NCI-H69 (cell line): ENCODE data around the gene EPHA7.

Experiments used
- DNase-seq: peaks from one replicate; lab custom pipeline; 2025; lab: John Stamatoyannopoulos, UW

Gene EPHA7

GRCh38 chr6:93419304-93420162 lies at the start of gene EPHA7:
Gene EPHA7 (minus strand): TSS chr6:93419559. CDS start chr6:93419341, 218 bp downstream.
- DNase-seq, result peak; percentile 100

- peak; percentile 56 for DNase-seq
Observed at GRCh38 chr6:93468291-93468690, 48.9 kb upstream of the EPHA7 start.

DNA sequence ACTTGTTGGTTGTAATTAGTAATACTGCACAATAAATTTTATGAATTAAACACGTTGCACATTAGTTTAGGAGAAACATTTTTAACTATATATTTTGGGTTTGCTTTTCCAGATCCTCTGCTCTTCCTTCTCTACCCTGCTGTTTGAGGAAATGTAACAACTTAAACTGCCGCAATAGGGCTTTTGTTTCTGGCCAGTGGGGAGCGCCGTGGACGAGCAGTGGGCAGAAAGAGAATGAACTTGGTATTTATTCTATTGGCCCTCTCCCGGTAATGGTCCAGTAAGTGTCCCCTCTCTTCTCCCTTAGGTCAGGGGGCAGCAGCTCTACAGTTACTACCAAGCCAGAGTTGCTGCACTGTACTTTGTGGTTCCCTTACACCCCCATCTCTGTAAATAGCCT lies 35.2 kb upstream of the EPHA7 start:
- DNase-seq, result no peak

DNA sequence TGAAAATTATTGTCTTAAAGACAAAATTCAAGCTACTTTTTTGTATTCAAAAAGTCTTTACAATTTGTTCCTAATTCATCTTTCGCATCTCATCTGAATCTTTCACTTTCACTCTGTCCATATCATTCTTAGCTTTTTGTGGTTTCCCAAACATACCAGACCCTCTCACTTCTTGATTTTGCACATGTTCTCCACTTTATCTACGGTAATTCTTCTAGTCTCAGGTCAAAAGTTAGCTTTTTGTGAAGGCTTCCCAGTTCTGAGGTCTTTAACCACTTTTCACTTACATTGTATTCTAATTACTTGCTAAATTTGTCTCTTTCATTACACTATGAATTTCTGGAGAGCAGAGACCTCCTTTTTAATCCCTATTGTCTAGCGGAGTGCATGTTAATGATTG lies 34.6 kb upstream of the EPHA7 start:
- DNase-seq, result no peak

DNA sequence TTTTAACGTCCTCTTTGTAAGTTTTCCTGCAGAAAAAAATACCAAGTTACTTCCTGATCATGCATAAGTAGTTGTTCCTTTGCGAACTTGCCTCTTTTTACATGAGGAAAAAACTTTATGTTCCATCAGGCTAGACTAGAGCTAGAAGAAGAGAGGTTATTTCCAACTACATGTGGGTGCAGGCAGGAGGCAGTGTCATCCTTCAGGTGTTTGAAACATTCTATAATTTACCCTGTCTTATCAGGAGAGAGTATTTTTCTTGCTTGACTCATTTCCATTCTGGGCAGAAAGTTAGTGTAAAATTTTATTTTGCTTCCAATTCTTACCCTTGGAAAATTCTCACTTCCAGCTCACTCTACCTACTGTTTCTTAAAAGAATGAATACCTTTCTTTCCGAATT lies 28.5 kb upstream of the EPHA7 start:
- DNase-seq, result peak; percentile 49

DNA sequence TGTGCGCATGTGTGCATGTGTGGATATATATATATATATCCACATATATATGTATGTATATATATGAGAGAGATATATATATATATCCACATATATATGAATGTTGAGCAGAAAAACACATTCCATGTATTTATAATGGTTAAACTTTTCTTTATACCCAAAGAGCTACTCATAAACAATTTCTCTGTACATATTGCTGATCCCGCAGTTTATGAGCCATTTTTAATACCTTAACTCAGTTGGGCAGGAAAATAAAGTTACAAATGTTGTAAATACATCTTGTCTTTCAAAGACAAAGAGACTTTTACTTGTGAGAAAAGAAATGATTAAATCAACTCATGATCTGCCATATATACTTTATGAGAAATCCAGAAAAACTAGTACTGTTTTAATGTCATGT lies 18.1 kb upstream of the EPHA7 start:
- DNase-seq, result no peak

DNA sequence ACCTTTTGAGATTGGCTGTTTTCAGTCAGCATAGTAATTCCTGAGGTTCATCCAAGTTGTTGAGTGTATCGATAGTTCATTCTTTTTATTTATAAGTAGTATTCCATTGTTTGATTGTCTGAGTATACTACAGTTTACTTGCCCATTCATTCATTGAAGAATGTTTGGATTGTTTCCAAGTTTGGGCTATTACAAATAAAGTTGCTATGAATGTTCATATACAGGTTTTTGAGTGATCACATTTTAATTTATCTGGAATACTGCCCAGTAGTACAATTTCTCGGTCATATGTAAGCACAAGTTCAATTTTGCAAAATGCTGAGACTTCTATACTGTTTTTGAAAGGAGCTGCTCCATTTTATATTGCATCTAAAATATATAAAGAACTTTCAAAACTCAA lies 14.2 kb upstream of the EPHA7 start:
- no peak for DNase-seq

GRCh38 chr6:93424303-93425064 lies 5.1 kb upstream of the EPHA7 start:
- DNase-seq, result peak; percentile 37

DNA sequence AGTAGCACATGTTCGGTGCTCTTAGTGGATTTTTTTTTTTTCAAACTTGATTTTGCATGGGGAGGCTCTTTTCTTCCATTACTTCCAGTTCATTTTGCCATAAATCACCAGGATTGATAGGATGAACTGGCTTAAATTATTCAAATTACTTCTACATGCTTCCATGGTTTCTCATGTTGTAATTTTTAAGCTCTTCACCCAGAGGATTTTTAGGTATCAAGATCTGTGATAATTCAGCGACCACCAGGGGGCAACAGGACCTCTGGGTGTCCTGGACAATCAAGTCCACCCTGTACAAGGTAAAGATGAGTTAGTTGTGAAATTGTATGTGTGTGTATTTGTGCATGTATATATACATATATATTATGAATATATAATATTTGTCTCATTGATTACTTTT lies 4.2 kb upstream of the EPHA7 start:
- DNase-seq, result peak; percentile 90

DNA sequence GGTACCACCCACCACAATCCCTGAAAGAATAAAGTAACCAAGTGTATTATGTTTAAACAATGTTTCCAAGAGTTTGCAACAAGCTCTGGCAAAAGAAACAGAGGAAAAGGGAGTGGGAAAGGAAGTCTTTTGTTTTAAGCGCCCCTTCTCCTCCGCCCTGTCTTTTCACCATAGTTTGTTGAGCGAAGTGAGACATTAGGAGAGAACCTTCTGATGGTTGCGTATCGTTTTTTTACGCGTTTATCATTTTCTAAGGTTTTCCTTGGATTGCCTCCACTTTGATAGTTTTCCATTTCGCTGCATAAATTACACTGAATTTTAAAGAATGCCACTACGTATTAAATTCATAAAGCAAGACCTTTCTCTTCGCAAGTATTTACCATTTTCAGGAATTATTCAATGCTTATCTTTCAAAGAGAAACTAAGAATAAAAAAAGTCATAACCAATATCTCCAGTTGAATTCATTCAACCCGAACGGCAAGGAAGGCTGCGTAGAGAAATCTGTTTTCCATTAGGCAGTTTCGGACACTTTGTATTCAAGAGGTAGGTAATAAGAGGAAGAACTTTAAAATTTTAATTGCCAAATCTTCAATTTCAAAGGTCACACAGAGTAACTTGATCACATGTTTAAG lies 920 bp upstream of the EPHA7 start:
- peak; percentile 80 for DNase-seq

GRCh38 chr6:93418408-93419303 lies 703 bp downstream of the EPHA7 start:
- DNase-seq, result peak; percentile 88

- DNase-seq, result no peak
Observed at GRCh38 chr6:93418033-93418407, 1.3 kb downstream of the EPHA7 start.

- DNase-seq, result peak; percentile 92
Observed at GRCh38 chr6:93417421-93418013, 1.8 kb downstream of the EPHA7 start.

GRCh38 chr6:93416571-93417420 lies 2.6 kb downstream of the EPHA7 start:
- DNase-seq, result peak; percentile 96

- DNase-seq, result peak; percentile 16
Observed at GRCh38 chr6:93413190-93413589, 6.2 kb downstream of the EPHA7 start.

GRCh38 chr6:93412452-93412851 lies 6.9 kb downstream of the EPHA7 start:
- peak; percentile 74 for DNase-seq

DNA sequence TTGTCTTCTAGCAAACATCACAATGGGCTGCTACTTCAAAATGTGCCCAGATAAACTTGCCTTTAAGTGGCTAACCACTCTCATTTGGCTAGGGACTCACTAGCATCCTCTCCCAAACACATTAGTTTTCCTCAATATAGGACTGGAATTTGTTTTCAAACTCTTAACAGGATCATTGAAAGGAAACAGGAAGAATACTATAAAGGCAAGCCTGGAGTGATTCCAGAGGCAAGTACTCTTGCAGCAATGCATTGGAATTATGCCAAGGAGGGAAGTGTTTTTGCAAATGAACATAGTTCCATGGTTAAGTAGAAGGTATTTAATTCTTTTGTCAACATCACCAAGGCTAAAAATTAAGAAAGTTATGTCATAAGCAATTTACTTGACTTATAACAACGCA lies 12.2 kb downstream of the EPHA7 start:
- peak; percentile 95 for DNase-seq

DNA sequence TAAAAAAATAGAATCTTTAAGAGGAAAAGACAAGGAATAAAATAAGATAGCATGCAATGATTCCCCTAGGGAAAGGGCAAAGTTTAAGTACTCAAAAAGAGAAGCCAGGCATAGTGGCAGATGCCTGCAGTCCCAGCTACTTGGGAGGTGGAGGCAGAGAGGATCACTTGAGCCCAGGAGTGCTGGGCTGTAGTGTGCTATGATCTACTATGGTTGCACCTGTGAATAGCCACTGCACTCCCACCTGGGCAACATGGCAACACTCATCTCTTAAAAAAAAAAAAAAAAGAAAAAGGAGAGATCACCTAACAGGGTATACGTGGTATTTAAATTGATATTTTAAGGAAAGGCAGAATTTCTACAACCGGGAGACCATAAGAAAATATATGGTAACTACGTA lies 16.0 kb downstream of the EPHA7 start:
- peak; percentile 32 for DNase-seq

- DNase-seq, result peak; percentile 48
Observed at GRCh38 chr6:93398723-93399122, 20.6 kb downstream of the EPHA7 start.

DNA sequence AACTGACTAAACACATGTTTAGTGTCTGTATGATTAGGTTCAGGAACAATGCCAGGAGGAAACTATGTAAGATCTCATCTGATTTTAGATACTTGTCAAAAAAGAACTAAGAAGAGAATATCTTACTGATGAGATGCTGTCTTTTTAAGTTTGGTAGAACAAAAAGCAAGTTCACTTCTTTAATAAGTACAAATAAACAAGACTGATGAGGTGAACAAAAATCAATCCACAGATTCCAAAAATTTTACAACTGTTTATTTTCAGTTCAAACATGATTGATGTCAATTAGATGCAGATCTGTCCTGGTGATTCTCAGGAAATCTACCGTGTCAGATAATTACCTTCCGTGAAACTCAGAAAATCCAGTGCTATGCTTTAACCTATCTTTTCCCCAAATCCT lies 24.9 kb downstream of the EPHA7 start:
- DNase-seq, result peak; percentile 69
